HEK293T (cell line): ENCODE measurements around the gene MRPL55.

Experiments
- BHLHE40 ChIP-seq: fragments of 450-650 bp; IDR thresholded peaks from 2 replicates; pipeline ENCODE4 v1.6.1; 2016; ENCODE audit warnings: mild to moderate bottlenecking, moderate library complexity, borderline replicate concordance
- FOXA1 ChIP-seq: fragments of 450-650 bp; IDR thresholded peaks from 2 replicates; pipeline ENCODE4 v1.6.1; 2016; ENCODE audit warnings: mild to moderate bottlenecking
- FOXM1 ChIP-seq: fragments of 450-650 bp; IDR thresholded peaks from 2 replicates; pipeline ENCODE4 v1.6.1; 2017; ENCODE audit warnings: mild to moderate bottlenecking, borderline replicate concordance
- HDGF ChIP-seq: fragments of 450-650 bp; IDR thresholded peaks from 2 replicates; pipeline ENCODE4 v1.6.1; 2017; ENCODE audit warnings: antibody characterized with exemption, borderline replicate concordance
- L3MBTL2 ChIP-seq: fragments of 450-650 bp; conservative IDR thresholded peaks from 2 replicates; pipeline ENCODE4 v1.6.1; 2016; ENCODE audit warnings: mild to moderate bottlenecking
- NFRKB ChIP-seq: fragments of 450-650 bp; IDR thresholded peaks from 2 replicates; pipeline ENCODE4 v1.6.1; 2016; ENCODE audit warnings: mild to moderate bottlenecking, moderate library complexity
- SP1 ChIP-seq: fragments of 450-650 bp; IDR thresholded peaks from 2 replicates; pipeline ENCODE4 v1.6.1; 2017
- TARDBP ChIP-seq: fragments of 450-650 bp; IDR thresholded peaks from 2 replicates; pipeline ENCODE4 v1.6.1; 2016
- ZNF384 ChIP-seq: fragments of 450-650 bp; IDR thresholded peaks from 2 replicates; pipeline ENCODE4 v1.6.1; 2016

GRCh38 chr1:228070851-228071250 lies 38.2 kb downstream of the MRPL55 start:
- TF ChIP-seq FOXA1, result no peak
- TF ChIP-seq BHLHE40, result no peak
- TF ChIP-seq NFRKB, result no peak
- TF ChIP-seq ZNF384, result no peak
- TF ChIP-seq TARDBP, result no peak
- no peak for TF ChIP-seq SP1
- TF ChIP-seq L3MBTL2, result no peak
- no peak for TF ChIP-seq HDGF
- no peak for TF ChIP-seq FOXM1
